ENCODE data around the gene DIPK1A.
"Not testable (repeated sequence)": the region's sequence is repeated elsewhere in the genome, so short reads cannot be mapped to it uniquely, and the experiment has no call there.

Gene DIPK1A

DNA sequence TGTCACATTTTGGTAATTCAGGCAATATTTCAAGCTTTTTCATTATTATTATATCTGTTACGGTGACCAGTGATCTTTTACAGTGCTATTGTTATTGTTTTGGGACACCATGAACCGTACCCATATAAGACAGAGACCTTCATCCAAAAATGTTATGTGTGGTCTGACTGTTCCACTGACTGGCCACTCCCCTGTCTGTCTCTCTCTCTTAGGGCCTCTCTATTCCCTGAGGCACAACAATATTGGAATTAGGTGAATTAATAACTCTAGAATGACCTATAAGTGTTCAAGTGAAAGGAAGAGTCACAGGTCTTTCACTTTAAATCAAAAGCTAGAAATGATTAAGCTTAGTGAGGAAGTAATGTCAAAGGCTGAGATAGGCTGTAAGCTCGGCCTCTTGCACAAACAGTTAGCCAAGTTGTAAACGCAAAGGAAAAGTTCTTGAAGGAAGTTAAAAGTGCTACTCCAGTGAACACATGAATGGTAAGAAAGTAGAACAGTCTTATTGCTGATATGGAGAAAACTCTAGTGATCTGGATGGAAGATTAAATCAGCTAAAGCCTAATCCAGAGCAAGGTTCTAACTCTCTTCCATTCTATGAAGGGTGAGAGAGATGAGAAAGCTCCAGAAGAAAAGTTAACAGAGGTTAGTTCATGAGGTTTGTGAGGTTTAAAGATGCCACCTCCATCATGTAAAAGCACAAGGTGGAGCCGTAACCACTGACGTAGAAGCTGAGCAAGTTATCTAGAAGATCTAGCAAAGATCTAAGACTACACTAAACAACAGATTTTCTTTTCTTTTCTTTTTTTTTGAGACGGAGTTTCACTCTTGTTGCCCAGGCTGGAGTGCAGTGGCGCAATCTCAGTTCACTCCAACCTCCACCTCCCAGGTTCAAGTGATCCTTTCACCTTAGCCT lies 19.7 kb upstream of the DIPK1A start:
- Histone ChIP-seq H3K36me3 (ENCODE audit: insufficient read depth, low read length) (no peaks in the 10 kb centered on the region), H3K27ac (ENCODE audit: low read depth, low read length) (no peak overlapping the region), H3K4me3 (ENCODE audit: low read depth, low read length) (no peak overlapping the region), H2AFZ (ENCODE audit: low read length, unreplicated experiment) (no peak overlapping the region), H3K79me2 (ENCODE audit: control insufficient read depth, insufficient read depth, low read length, unreplicated experiment) (no peaks in the 10 kb centered on the region), H3K27me3 (ENCODE audit: insufficient read depth, low read length) (no peaks in the 10 kb centered on the region), H3K4me1 (ENCODE audit: control insufficient read depth, insufficient read depth, low read length, unreplicated experiment) (no peaks in the 10 kb centered on the region)

DNA sequence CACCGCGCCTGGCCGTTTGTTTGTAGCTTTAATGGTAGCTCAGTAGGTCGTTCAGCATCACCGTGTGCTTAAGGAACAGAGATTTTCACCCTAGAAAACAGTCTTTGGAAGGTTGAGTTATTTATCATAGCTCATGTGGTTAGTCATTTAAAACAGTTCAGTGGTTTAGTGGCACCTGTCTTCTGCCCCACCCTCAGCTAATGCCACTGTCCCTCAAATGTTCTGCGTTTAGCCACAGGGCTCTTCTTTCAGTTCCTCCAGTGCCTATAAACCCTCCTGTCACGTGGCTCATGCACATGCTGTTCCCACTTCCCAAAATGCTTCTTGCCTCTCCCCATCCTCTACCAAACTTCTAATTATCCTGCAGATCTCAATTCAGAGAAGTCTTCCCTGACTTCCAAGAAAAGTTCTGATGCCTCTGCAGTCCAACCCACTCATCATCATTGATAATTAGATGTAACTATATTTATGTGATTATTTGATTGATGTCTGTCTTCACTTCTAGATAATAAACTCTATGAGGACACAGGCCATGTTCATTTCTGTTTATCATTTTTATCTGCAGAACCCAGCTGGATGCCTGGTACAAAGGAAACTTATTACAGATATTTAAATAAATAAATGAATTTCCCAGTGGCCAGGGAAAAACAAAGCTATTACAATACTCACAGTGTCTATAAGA lies 14.4 kb upstream of the DIPK1A start:
- Histone ChIP-seq H3K4me3 (ENCODE audit: low read depth, low read length) (no peak overlapping the region), H2AFZ (ENCODE audit: low read length, unreplicated experiment) (no peak overlapping the region)

DNA sequence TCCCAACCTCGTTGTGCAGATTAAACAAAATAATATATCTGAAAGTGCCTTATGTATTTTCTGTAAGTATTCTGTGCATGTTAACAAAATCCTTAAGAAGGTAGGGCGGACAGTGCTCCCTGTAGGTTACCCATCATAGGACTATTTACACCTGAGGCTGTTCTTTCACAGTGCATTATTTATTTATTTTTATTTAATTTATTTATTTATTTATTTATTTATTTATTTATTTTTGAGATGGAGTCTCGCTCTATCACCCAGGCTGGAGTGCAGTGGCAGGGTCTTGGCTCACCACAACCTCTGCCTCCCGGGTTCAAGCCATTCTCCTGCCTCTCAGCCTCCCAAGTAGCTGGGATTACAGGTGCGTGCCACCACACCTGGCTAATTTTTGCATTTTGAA lies 12.8 kb upstream of the DIPK1A start:
- not testable (repeated sequence) for H3K4me3 ChIP-seq (ENCODE audit: low read depth, low read length); H3K4me1 ChIP-seq (ENCODE audit: control insufficient read depth, insufficient read depth, low read length, unreplicated experiment)

More for the DNA sequence above, 14.4 kb upstream of the DIPK1A start:
- H3K27ac ChIP-seq (ENCODE audit: low read depth, low read length) = no peak overlapping the region
- no peaks in the 10 kb centered on the region for H3K79me2 ChIP-seq (ENCODE audit: control insufficient read depth, insufficient read depth, low read length, unreplicated experiment)
- no peaks in the 10 kb centered on the region for H3K36me3 ChIP-seq (ENCODE audit: insufficient read depth, low read length)
- H3K27me3 ChIP-seq (ENCODE audit: insufficient read depth, low read length) = no peaks in the 10 kb centered on the region
- no peaks in the 10 kb centered on the region for H3K4me1 ChIP-seq (ENCODE audit: control insufficient read depth, insufficient read depth, low read length, unreplicated experiment)

DNA sequence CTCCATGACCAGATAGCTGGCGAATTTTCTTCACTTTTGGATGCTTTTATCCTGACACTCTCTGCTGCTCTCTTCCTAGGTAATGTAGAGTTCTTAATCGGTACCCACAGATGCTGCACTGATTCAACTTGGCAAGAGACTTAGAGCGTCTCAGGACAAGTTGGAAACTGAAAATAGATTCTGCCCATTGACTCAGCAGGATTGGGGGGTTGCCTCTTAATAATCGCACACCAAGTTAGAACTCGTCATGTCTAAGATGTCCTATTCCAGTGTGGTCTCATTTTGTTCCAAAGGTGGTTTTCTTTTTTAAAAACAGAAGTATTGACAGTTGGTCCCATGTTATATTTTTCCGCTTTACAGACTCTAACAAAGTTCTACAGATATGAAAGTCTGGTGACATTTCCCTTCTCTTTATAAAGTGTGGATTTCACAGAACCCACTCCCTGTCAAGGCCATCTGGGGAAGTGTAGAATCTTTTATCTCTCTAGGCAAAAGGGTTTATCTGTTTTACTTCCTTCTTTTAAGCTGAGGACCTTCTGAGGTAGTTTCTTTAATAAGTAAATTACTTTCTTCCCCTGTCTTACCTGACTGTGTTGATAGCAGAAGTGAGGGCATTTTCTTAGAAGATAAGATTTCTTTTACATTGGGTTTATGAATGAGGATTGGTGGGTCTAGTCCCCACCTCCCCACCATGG lies 12.1 kb upstream of the DIPK1A start:
- Histone ChIP-seq H3K27ac (ENCODE audit: low read depth, low read length) (no peak overlapping the region), H3K4me3 (ENCODE audit: low read depth, low read length) (no peak overlapping the region), H3K27me3 (ENCODE audit: insufficient read depth, low read length) (no peaks in the 10 kb centered on the region), H2AFZ (ENCODE audit: low read length, unreplicated experiment) (no peak overlapping the region), H3K4me1 (ENCODE audit: control insufficient read depth, insufficient read depth, low read length, unreplicated experiment) (no peaks in the 10 kb centered on the region), H3K36me3 (ENCODE audit: insufficient read depth, low read length) (no peaks in the 10 kb centered on the region), H3K79me2 (ENCODE audit: control insufficient read depth, insufficient read depth, low read length, unreplicated experiment) (no peaks in the 10 kb centered on the region)

More for the DNA sequence above, 12.8 kb upstream of the DIPK1A start:
- H2AFZ ChIP-seq (ENCODE audit: low read length, unreplicated experiment); H3K27ac ChIP-seq (ENCODE audit: low read depth, low read length); H3K27me3 ChIP-seq (ENCODE audit: insufficient read depth, low read length); H3K79me2 ChIP-seq (ENCODE audit: control insufficient read depth, insufficient read depth, low read length, unreplicated experiment); H3K36me3 ChIP-seq (ENCODE audit: insufficient read depth, low read length): not testable (repeated sequence)

DNA sequence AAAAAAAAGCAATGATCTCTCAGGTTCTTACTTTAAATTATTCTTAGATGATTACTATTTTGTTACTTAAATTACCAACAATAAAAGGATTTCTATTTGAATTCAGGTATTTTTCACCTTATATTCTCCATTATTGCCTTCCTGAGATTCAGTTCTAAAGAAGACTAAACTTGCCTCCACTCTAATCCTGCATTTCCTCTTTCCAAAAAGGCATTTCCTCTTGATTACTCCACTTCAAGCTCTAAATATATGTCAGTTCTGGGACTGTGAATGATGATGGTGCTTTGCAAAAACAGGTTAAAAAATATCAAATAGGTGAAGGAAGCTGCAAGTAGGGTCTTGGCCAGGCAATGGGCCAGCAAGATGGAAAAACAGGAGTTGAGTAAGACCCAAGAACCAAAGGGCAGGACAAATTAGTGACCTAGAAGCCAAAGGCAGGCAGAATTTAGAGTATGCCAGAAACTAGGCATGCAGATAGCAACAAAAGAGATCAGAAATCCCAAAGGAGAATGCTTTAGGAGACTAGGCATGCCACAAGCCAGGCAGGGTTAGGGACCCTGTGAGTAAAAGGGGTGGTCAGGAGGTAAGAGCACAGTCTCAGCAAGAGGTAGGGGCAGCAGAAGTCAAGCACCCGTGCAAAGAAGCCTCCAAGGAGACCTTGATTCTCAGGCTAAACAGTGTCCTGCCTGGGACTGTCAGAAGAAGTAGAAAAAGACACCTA lies 11.3 kb upstream of the DIPK1A start:
- H3K4me3 ChIP-seq (ENCODE audit: low read depth, low read length) = no peak overlapping the region
- no peaks in the 10 kb centered on the region for H3K36me3 ChIP-seq (ENCODE audit: insufficient read depth, low read length)
- H3K27ac ChIP-seq (ENCODE audit: low read depth, low read length) = no peak overlapping the region
- no peaks in the 10 kb centered on the region for H3K79me2 ChIP-seq (ENCODE audit: control insufficient read depth, insufficient read depth, low read length, unreplicated experiment)
- H3K27me3 ChIP-seq (ENCODE audit: insufficient read depth, low read length) = no peaks in the 10 kb centered on the region
- no peaks in the 10 kb centered on the region for H3K4me1 ChIP-seq (ENCODE audit: control insufficient read depth, insufficient read depth, low read length, unreplicated experiment)
- H2AFZ ChIP-seq (ENCODE audit: low read length, unreplicated experiment) = no peak overlapping the region

DNA sequence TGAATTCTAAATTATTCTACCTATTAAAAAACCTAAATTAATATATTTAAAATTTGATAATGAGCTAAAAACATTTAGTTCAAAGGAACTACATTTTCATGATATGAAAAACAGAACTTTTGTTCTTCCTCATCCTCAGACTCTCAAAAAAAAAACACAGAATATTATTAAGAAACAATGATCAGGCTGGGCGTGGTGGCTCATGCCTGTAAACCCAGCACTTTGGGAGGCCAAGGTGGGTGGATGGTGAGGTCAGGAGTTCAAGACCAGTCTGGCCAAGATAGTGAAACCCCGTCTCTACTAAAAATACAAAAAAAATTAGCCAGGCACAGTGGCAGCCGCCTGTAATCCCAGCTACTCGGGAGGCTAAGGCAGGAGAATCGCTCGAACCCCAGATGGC lies 10.7 kb upstream of the DIPK1A start:
- not testable (repeated sequence) for H3K4me3 ChIP-seq (ENCODE audit: low read depth, low read length); H3K36me3 ChIP-seq (ENCODE audit: insufficient read depth, low read length); H3K27me3 ChIP-seq (ENCODE audit: insufficient read depth, low read length); H3K27ac ChIP-seq (ENCODE audit: low read depth, low read length); H2AFZ ChIP-seq (ENCODE audit: low read length, unreplicated experiment); H3K4me1 ChIP-seq (ENCODE audit: control insufficient read depth, insufficient read depth, low read length, unreplicated experiment); H3K79me2 ChIP-seq (ENCODE audit: control insufficient read depth, insufficient read depth, low read length, unreplicated experiment)

DNA sequence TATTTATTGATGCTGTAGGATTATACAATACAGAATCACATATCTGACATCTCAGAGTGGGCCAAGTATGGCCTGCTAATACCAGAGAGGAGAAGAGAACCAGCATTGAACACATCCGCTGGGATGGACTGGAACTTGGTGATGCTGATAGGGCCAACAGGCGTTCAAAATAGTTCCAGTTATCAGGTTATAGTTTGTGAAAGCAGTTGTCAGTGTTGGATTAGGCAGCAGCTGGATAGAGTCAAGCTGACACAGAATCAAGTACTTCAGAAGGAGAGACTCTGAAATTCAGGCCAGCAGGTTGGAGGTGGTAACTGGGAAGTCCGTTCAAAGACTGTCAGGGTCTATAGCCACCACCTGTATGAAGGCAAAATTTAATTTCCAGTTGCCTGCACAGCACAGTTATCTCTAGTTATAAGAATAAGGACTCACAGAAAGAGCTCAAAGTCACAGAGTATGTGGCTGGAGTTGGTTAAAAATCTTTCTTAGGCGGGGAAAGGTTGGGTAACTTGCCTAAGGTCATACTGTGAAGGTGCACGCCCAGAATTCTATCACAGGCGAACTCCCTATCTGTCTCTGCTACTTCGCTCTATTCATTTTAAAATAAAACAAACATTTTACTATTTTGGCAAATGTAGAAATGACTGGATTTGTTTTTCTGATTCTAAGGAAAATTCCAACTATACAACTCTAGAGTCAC lies 9.9 kb upstream of the DIPK1A start:
- no peaks in the 10 kb centered on the region for H3K36me3 ChIP-seq (ENCODE audit: insufficient read depth, low read length)
- no peaks in the 10 kb centered on the region for H3K4me1 ChIP-seq (ENCODE audit: control insufficient read depth, insufficient read depth, low read length, unreplicated experiment)
- H3K4me3 ChIP-seq (ENCODE audit: low read depth, low read length) = no peak overlapping the region
- no peaks in the 10 kb centered on the region for H3K79me2 ChIP-seq (ENCODE audit: control insufficient read depth, insufficient read depth, low read length, unreplicated experiment)
- H3K27me3 ChIP-seq (ENCODE audit: insufficient read depth, low read length) = no peaks in the 10 kb centered on the region
- no peak overlapping the region for H2AFZ ChIP-seq (ENCODE audit: low read length, unreplicated experiment)
- H3K27ac ChIP-seq (ENCODE audit: low read depth, low read length) = no peak overlapping the region

DNA sequence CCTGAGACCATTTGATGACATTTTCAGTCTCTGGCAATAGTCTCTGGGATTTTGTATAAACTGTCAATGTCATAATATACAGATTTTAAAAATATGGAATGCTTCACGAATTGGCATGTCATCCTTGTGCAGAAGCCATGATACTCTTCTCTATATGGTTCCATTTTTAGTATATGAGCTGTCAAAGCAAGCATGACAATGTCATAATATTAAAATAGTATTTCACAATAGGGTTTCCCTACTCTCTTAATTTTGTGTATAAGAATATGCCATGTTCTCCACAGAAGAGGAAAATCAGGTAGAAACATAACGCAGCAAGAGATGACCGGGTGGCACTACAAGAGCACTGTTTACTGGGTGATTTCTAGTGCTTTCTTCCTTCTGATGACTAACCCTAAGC lies 8.3 kb upstream of the DIPK1A start:
- no peak overlapping the region for H2AFZ ChIP-seq (ENCODE audit: low read length, unreplicated experiment)
- H3K4me1 ChIP-seq (ENCODE audit: control insufficient read depth, insufficient read depth, low read length, unreplicated experiment) = no peaks in the 10 kb centered on the region
- peaks cover 3% of the 10 kb centered on the region; the same call in 1 of the 2 replicates for H3K27me3 ChIP-seq (ENCODE audit: insufficient read depth, low read length)
- H3K79me2 ChIP-seq (ENCODE audit: control insufficient read depth, insufficient read depth, low read length, unreplicated experiment) = no peaks in the 10 kb centered on the region
- H3K27ac ChIP-seq (ENCODE audit: low read depth, low read length) = no peak overlapping the region
- H3K36me3 ChIP-seq (ENCODE audit: insufficient read depth, low read length) = no peaks in the 10 kb centered on the region
- H3K4me3 ChIP-seq (ENCODE audit: low read depth, low read length) = no peak overlapping the region

DNA sequence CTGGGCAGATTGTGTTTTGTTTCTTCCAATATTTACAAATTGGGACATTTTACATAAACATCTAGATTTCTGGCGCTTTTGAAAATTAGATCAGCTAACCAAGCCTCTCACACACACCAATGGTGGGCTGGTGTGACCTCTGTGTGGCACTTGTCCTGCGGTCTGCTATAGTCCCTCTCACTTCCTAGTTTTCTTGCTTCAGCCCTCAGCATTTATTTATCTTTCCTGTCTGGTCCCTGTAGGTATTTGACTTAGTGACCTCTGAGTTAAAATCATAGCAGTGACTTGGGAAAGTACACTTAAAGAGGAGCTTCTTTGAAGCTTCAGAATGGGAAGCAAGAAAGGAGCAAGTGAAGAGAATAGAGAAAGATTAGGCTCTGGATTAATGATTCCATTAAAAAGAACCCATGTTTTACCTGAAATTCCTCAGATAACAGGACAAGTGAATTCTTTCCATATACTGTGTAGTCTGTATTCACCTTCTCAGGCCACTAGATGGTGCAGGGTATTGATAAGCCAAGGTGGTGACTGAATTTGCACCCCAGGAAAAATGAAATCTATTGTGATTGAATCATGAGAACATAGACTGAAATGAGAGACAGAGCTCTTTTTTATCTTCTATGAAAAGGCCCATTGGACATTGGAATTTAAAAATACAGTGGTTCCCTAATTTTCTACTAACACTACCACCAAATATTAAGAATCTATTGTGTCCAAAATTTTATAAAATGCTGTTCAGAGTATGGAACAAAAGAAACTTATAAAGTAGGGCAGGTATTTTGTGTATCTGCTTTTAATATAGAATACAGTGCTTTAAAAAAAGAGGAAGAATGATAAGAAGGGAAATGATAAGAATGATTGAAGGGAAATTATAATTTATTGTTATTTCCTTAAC lies 7.1 kb upstream of the DIPK1A start:
- no peaks in the 10 kb centered on the region for H3K36me3 ChIP-seq (ENCODE audit: insufficient read depth, low read length)
- H3K27ac ChIP-seq (ENCODE audit: low read depth, low read length) = no peak overlapping the region
- peaks cover 6% of the 10 kb centered on the region for H3K27me3 ChIP-seq (ENCODE audit: insufficient read depth, low read length)
- H3K79me2 ChIP-seq (ENCODE audit: control insufficient read depth, insufficient read depth, low read length, unreplicated experiment) = no peaks in the 10 kb centered on the region
- H2AFZ ChIP-seq (ENCODE audit: low read length, unreplicated experiment) = no peak overlapping the region
- no peaks in the 10 kb centered on the region for H3K4me1 ChIP-seq (ENCODE audit: control insufficient read depth, insufficient read depth, low read length, unreplicated experiment)
- H3K4me3 ChIP-seq (ENCODE audit: low read depth, low read length) = no peak overlapping the region
